Endodermal cell (in vitro differentiated cells): Measurements from ENCODE around the gene PLA2G7. TPM values are rescaled to one million over a fixed set of nuclear protein-coding genes. Genes with fewer than 3 reads are reported as not detected.

Source experiments
- DNase-seq: peaks from one replicate; pipeline ENCODE4 v3.0.0-alpha.2; 2017
- H3K27ac ChIP-seq: 2 replicates; pipeline ENCODE4 v1.5.1; 2013; ENCODE audit warnings: mild to moderate bottlenecking, low read depth, low read length, moderate library complexity
- H3K27me3 ChIP-seq: 2 replicates; pipeline ENCODE4 v1.6.1; 2013; ENCODE audit warnings: mild to moderate bottlenecking, low read length, moderate library complexity; ENCODE audit not compliant: insufficient read depth, control insufficient read depth, poor library complexity, severe bottlenecking
- H3K36me3 ChIP-seq: 2 replicates; pipeline ENCODE4 v1.7.0; 2013; ENCODE audit warnings: mild to moderate bottlenecking, low read length, moderate library complexity; ENCODE audit not compliant: control insufficient read depth, insufficient read depth
- H3K4me1 ChIP-seq: one replicate; pipeline ENCODE4 v1.7.0; 2013; ENCODE audit warnings: low read length; ENCODE audit not compliant: control insufficient read depth, insufficient read depth
- H3K4me3 ChIP-seq: 2 replicates; pipeline ENCODE4 v1.5.1; 2013; ENCODE audit warnings: mild to moderate bottlenecking, low read length, moderate library complexity
- H3K9ac ChIP-seq: 2 replicates; pipeline ENCODE4 v1.6.1; 2013; ENCODE audit warnings: mild to moderate bottlenecking, low read length, moderate library complexity; ENCODE audit not compliant: poor library complexity, severe bottlenecking; ENCODE audit errors: extremely low read depth
- H3K9me3 ChIP-seq: 2 replicates; pipeline ENCODE4 v1.6.1; 2013; ENCODE audit warnings: mild to moderate bottlenecking, low read length, moderate library complexity; ENCODE audit not compliant: control insufficient read depth
- H3K27ac Mint-ChIP-seq: 2 replicates; pipeline ENCODE4 v1.8.0; 2020; ENCODE audit warnings: mixed read lengths
- H3K27me3 Mint-ChIP-seq: 2 replicates; pipeline ENCODE4 v1.8.0; 2021; ENCODE audit warnings: mild to moderate bottlenecking, mixed read lengths; ENCODE audit not compliant: insufficient read depth
- H3K36me3 Mint-ChIP-seq: 2 replicates; pipeline ENCODE4 v1.8.0; 2020; ENCODE audit warnings: low read depth, mixed read lengths
- H3K4me1 Mint-ChIP-seq: 2 replicates; pipeline ENCODE4 v1.8.0; 2020; ENCODE audit warnings: mixed read lengths
- H3K4me3 Mint-ChIP-seq: 2 replicates; pipeline ENCODE4 v1.8.0; 2020; ENCODE audit warnings: mild to moderate bottlenecking, moderate library complexity, mixed read lengths
- H3K9me3 Mint-ChIP-seq: 2 replicates; pipeline ENCODE4 v1.8.0; 2020; ENCODE audit warnings: mild to moderate bottlenecking, mixed read lengths
- WGBS, 2 experiments: methylation state at CpG; one replicate each; pipeline versions ENCODE4 v1.1.5 to v1.1.7; 2013; ENCODE audit warnings: missing lambda C conversion rate in 2 of 2, mixed read lengths in 1 of 2; ENCODE audit not compliant: insufficient coverage in 1 of 2, insufficient read length in 1 of 2; 5-methylcytosine and 5-hydroxymethylcytosine counted together
- total RNA-seq, 2 donors: library from RNA; stranded (reverse); fragmentation: NEBNext Ultra II Directional in 1 of 2; extraction: Animal tissue kit (Norgen Biotek cat#: 25700) in 1 of 2; gene quantifications; 2 replicates in 1 of 2; 3 replicates in 1 of 2; pipeline ENCODE4 v1.2.1, GENCODE V29; 2021
- TF ChIP-seq, protein P1 (sequence below): fragments of 200-600 bp; sonication (generic); conservative IDR thresholded peaks from 2 replicates; pipeline ENCODE4 v1.5.0; 2021; ENCODE audit warnings: antibody characterized with exemption, mild to moderate bottlenecking

PLA2G7 gene
- total RNA-seq, 2 donors from 2014 or later: 1.1 to 3.2 TPM

DNA sequence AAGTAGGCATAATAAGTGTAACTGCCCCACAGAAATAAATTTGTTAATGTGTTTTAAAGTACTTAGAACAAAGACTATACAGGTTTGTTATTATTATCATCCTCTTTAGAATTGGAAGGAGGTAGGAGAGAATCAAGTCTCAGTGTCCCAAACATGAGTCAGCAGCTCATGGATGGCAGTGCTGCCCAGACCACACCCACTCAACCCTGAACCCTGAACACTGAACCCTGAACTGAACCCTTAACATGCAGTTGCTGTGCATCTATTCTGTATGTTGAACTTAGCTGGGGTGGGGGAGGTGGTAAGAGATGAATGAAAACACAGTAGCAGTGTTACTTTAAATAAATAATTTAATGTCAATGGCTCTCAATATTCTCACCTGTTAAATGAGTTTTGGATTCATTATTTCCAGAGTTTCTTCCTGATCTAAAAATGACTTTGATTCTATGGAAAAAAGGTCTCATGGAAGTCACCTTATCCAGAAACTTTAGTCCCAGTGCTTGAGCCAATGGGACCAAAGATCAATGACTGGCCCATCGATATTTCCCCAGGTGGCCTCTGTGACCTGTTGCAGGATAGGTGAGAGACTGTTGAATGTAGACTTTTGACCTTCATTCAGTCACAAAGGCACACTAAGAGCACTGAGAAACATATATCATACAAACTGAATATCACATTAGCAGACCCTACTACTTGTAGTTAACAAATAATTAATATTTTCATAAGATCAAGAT, 8.4 kb upstream of the PLA2G7 start:
- H3K9ac ChIP-seq: no peak overlapping the region
- Mint-ChIP-seq H3K4me1 (no peaks in the 10 kb centered on the region), H3K36me3 (no peaks in the 10 kb centered on the region), H3K27ac (no peak overlapping the region), H3K27me3 (peaks cover 9% of the 10 kb centered on the region), H3K4me3 (no peak overlapping the region), H3K9me3 (no peaks in the 10 kb centered on the region)
- TF ChIP-seq, protein P1, sequence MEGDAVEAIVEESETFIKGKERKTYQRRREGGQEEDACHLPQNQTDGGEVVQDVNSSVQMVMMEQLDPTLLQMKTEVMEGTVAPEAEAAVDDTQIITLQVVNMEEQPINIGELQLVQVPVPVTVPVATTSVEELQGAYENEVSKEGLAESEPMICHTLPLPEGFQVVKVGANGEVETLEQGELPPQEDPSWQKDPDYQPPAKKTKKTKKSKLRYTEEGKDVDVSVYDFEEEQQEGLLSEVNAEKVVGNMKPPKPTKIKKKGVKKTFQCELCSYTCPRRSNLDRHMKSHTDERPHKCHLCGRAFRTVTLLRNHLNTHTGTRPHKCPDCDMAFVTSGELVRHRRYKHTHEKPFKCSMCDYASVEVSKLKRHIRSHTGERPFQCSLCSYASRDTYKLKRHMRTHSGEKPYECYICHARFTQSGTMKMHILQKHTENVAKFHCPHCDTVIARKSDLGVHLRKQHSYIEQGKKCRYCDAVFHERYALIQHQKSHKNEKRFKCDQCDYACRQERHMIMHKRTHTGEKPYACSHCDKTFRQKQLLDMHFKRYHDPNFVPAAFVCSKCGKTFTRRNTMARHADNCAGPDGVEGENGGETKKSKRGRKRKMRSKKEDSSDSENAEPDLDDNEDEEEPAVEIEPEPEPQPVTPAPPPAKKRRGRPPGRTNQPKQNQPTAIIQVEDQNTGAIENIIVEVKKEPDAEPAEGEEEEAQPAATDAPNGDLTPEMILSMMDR: no peak
- no peak overlapping the region for H3K27ac ChIP-seq
- no peaks in the 10 kb centered on the region for H3K9me3 ChIP-seq
- WGBS, 2 experiments: 77 to 100% methylated on average over 1 of the region's 1 CpG
- peaks cover 17% of the 10 kb centered on the region for H3K27me3 ChIP-seq
- H3K4me3 ChIP-seq: no peak overlapping the region
- H3K4me1 ChIP-seq: no peaks in the 10 kb centered on the region
- DNase-seq: no peak
- no peaks in the 10 kb centered on the region for H3K36me3 ChIP-seq

DNA sequence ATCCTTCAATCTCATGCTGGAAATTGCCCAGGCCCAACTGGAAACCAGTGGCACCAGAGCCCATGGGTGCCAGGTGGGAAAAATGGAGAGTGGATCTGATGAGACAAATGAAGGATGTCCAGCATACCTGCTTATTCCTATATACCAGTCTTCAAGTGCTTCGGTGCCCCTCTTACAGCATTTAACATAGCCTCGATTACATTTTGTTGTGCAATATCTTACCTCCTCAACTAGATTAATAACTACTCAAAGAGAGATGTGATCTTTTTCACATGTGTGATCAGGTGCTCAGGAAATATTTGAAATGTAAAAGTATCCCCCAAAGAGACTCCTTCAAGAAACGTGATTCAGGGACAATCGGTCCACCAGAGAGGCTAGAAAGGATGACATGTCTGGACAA, 6.7 kb upstream of the PLA2G7 start:
- WGBS, 2 experiments: 97 to 100% methylated on average over 2 to 4 of the region's 4 CpGs
- Histone ChIP-seq H3K9ac (no peak overlapping the region), H3K9me3 (no peaks in the 10 kb centered on the region), H3K27me3 (peaks cover 27% of the 10 kb centered on the region), H3K4me1 (no peaks in the 10 kb centered on the region), H3K36me3 (no peaks in the 10 kb centered on the region), H3K27ac (no peak overlapping the region), H3K4me3 (no peak overlapping the region)
- Mint-ChIP-seq H3K4me1 (no peaks in the 10 kb centered on the region), H3K27me3 (peaks cover 22% of the 10 kb centered on the region), H3K27ac (no peak overlapping the region), H3K9me3 (no peaks in the 10 kb centered on the region), H3K36me3 (no peaks in the 10 kb centered on the region), H3K4me3 (no peak overlapping the region)
- no peak for DNase-seq
- TF ChIP-seq, protein P1: no peak

DNA sequence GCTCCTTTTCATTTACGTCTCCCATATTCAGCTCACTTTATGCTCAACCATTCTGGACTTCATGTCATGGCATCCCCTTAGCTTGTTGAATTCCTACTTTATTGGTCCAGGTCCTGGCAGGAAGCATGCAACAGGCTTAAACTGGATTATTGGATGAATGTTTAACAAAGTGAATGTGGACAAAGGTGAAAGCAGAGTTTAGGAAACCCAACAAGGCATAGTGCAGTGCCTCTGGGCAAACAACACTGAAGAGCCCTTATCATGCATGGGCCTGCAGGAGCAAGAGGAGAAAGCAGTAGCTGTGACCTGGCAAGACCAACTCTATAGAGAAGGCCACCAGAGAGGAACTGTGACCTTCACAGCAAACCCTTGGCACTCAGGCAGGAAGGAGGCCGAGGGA, 6.3 kb upstream of the PLA2G7 start:
- H3K9me3 ChIP-seq: no peaks in the 10 kb centered on the region
- H3K27ac Mint-ChIP-seq: no peak overlapping the region

More for the DNA sequence above, 6.3 kb upstream of the PLA2G7 start:
- TF ChIP-seq, protein P1: no peak
- Mint-ChIP-seq H3K36me3 (no peaks in the 10 kb centered on the region), H3K9me3 (no peaks in the 10 kb centered on the region), H3K4me3 (no peak overlapping the region), H3K27me3 (peaks cover 24% of the 10 kb centered on the region), H3K4me1 (no peaks in the 10 kb centered on the region)
- no peaks in the 10 kb centered on the region for H3K4me1 ChIP-seq
- WGBS, 2 experiments: 95 to 100% methylated on average over 1 to 2 of the region's 2 CpGs
- no peak for DNase-seq
- H3K27ac ChIP-seq: no peak overlapping the region
- H3K4me3 ChIP-seq: no peak overlapping the region
- no peak overlapping the region for H3K9ac ChIP-seq
- H3K27me3 ChIP-seq: peaks cover 31% of the 10 kb centered on the region
- H3K36me3 ChIP-seq: no peaks in the 10 kb centered on the region
